Measurements from ENCODE around the gene RPE. TPM values are rescaled to one million over a fixed set of nuclear protein-coding genes. Genes with fewer than 3 reads are reported as not detected.
A peak's percentile ranks its signal among the peaks of the same experiment; 100 is the strongest.

Gene RPE
- total RNA-seq (ENCODE audit: low replicate concordance), result 69.6 and 97.3 TPM in 2 replicates

- H3K4me3 ChIP-seq (ENCODE audit: low read depth, low read length), result peak within 1 kb of the TSS; percentile 81
- DNase-seq (ENCODE audit: low read depth), result peak; percentile 89
- no peak for TF ChIP-seq CTCF (IDR thresholded peaks at IDR 0.05; ENCODE audit: insufficient read depth, low read length)
Measured at GRCh38 chr2:210002158-210003157, at the start of gene RPE. Gene RPE, plus strand, starts transcription at chr2:210002638. Its CDS starts 24 bp downstream, at chr2:210002662.

DNA sequence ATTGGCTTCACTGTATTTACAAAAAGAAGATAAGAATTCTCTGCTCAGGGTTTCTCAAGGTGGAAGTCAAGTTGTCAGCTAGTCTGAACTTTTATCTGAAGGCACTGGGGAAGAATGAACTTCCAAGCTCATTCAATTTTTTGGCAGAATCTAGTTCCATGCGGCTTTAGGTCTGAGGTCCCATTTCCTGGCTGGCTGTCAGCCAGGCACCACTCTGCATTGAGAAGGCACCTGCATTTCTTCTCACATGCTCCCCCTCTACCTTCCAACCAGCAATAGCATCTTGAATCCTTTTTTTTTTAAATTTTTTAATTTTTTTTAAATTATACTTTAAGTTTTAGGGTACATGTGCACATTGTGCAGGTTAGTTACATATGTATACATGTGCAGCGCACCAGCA, 46.2 kb upstream of the RPE start:
- no peak overlapping the region for H3K4me3 ChIP-seq (ENCODE audit: low read depth, low read length)
- DNase-seq (ENCODE audit: low read depth), result no peak
- no peak for TF ChIP-seq CTCF (IDR thresholded peaks at IDR 0.05; ENCODE audit: insufficient read depth, low read length)

DNA sequence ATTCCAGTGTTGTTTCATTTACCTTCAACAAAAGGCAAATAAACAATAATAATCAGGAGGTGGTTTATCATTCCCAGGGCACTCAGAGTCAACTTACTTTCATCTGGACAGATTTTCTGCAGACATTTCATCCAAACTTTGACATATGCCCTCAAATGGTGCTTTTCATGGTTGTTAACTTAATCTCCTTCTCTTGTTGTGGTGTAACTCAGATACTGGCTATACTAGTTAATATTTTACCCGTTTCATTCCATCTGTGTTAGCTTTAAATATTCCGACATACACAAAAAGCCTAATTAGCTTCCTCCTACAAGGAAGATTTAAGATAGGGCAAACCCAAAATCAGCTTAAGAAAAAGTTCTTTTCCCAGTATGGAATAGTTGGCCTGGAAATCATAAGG, 44.4 kb upstream of the RPE start:
- TF ChIP-seq CTCF (IDR thresholded peaks at IDR 0.05; ENCODE audit: insufficient read depth, low read length), result no peak
- DNase-seq (ENCODE audit: low read depth), result no peak
- H3K4me3 ChIP-seq (ENCODE audit: low read depth, low read length), result no peak overlapping the region

DNA sequence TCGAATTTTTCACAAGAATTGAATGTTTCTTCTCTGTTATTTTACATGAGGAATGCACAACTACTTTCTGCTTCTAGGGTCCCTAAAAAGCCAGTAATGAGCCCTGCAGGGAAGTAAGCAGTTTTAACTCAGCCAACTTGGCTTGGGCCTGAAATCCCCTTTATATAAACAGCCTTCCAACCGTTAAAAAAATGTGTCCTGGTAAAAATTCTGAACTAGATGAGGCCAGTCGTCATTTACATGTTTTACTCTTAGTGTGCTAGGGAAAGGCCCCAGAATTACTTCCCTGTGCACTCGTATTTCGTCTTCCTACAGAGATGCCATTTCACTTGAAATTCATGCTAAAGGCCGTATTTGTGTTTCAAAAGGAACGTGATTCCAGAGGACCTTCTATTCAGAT, 42.4 kb upstream of the RPE start:
- no peak for DNase-seq (ENCODE audit: low read depth)
- no peak for TF ChIP-seq CTCF (IDR thresholded peaks at IDR 0.05; ENCODE audit: insufficient read depth, low read length)
- no peak overlapping the region for H3K4me3 ChIP-seq (ENCODE audit: low read depth, low read length)

DNA sequence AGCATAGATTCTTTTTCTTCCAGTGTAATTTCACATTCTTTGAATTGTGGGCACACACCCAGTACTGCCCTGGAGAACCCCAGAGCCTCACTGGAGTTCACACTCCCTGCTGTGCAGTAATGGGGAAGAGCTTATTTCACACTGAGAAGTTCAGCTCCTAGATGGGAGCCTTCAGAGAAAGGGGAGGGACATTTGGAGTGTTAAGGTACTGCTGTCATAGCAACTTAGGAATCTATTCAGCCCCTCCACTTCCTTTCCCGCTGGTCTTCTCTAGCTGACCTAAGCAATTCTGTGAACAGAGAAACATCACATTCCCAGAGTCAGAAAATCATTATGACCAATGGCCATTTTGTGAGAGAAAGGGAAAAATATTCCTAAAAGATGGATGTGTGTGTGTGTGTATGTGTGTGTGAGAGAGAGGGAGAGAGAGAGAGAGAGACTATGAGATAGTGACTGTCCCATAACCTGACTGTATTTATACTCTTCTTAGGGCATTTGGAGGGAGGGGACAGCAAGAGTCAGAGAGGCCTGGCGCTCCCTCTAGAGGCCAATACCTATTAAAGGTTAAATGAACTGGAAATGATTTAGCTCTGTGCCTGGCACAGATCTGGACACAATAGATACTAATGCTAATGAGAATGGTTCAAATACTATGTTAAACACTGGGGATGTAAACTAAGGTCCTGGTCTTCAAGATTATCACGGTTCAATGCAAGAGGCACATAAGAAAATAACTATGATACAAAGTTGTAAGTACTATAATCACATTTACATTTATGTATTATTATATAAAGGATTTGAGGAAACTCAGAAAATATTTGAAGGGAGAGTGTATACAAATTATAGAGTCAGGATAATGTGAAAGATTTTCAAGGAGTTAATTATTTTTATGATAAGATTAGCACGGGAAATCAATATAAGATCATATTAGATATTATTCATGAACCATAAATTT, 41.5 kb upstream of the RPE start:
- DNase-seq (ENCODE audit: low read depth), result peak; percentile 58

More for the DNA sequence above, 41.5 kb upstream of the RPE start:
- no peak overlapping the region for H3K4me3 ChIP-seq (ENCODE audit: low read depth, low read length)
- peak; percentile 72 for TF ChIP-seq CTCF (IDR thresholded peaks at IDR 0.05; ENCODE audit: insufficient read depth, low read length)
